RKO (cell line): ENCODE measurements around the gene CACNA1C.

Experiments
- DNase-seq: peaks from one replicate; pipeline ENCODE4 v3.0.0-alpha.2; 2016; ENCODE audit warnings: low spot score

The CACNA1C gene

DNA sequence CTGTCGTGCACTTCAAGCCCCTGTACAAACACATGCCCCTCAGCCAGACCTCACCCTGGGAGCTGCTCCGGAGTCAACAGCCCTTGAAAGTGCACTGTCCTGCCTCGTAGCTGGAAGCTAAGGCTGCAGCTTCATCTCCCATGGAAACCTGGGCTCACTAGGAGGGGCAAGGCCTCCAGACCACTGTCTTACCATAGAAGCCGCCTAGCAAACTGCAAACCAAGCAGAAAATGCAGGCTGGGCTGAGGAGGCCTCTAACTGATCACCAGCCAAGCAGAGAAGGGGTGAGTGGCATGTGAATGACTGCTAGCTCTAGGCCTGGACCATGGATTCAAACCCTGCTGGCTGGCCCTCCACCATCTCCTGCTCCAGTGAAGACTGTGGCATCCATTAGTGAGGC is 340.2 kb downstream of the CACNA1C start:
- no peak for DNase-seq

DNA sequence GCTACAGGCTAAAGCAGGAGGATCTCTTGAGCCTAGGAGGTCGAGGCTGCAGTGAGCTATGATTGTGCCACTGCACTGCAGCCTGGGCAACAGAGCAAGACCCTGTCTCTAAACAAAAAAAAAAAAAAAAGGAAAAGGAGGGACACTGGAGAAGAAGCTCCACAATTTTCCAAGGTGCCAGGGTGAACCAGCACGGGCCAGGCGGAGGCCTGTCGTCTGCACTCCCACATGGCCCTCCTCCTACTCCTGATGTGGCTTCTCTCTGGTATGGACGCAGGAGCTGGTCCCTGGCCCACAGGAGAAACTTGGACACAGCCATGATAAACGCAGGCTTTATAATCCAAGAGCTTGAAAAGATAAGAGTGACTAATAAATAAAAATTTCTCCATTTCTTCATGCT is 341.2 kb downstream of the CACNA1C start:
- DNase-seq = no peak

DNA sequence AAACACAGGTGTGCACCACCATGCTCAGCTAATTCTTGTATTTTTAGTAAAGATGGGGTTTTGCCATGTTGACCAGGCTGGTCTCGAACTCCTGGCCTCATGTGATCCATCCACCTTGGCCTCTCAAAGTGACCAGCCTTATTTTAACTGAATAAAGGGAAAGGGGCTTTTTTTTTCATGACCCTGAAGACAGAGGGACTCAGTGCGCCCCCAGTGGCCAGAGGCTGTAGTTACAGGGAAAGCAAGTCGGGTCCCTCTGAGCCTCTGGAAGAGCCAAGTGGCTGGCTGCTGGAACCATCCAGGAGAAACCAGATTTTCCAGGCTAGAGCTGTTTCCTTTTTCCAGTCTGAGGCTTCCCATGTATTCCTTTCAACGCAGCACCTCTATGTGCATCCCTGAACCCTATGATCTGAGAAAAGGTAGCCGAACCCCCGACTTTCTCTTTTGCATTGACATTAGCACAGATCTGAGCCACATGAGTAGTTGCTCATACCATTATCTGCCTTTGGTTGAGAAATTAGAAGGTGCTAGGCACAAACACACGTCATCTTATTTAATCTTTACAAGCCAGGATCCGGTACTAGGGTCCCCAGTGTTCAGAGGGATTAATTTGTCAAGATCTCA is 342.7 kb downstream of the CACNA1C start:
- peak; percentile 54 for DNase-seq

DNA sequence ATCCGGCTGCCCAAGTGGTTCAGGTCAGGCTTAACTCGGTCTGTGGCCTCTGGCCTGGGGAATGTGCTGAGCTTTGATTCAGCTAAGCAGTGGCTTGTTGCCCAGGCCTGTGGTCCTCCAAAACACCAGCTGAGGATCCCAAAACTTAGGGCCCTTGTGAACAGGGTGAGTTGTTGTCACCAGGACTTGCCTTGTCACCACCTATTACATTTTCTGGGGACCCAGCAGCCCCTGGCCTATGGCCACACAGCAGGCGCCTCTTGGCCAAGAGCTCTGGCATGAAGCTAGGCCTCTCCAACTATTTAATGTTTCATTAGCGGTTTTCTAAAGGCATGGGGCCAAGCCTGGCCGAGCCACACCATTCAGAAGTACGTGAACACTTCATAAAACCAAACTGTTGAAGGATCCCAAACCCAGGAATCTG is 343.7 kb downstream of the CACNA1C start:
- DNase-seq = no peak

DNA sequence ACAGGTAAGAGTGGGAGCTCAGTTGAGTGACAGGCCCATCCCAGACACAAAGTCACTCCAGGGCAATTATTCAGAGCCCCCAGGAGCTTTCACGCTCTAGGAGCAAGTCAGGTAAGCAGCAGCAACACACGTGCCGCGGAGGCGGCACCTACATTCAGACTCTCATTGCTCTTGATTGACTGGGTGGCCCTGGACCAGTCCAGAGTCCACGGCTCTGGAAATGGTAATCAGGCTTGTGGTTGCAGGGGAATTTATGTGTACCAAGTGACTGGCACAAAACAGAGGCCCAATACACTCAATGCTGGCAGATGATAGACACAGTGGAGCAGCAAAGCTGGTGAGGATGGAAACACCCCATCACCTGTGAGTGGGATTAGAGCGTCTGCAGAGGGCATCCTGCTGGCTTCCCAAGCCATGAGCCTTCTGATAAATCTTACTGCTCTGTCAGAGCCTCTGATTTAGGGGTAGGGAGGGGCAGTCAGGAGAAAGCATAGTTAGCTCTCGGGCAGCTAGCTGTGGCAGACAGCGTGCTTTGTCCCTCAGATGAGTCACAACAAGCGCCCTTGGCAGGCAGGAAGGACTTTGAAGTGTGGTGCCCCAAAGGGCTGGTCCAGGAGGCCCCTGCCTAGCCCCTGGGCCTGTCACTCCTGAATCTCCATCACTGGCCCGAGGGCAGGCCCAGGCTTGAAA is 344.7 kb downstream of the CACNA1C start:
- peak; percentile 1 for DNase-seq

DNA sequence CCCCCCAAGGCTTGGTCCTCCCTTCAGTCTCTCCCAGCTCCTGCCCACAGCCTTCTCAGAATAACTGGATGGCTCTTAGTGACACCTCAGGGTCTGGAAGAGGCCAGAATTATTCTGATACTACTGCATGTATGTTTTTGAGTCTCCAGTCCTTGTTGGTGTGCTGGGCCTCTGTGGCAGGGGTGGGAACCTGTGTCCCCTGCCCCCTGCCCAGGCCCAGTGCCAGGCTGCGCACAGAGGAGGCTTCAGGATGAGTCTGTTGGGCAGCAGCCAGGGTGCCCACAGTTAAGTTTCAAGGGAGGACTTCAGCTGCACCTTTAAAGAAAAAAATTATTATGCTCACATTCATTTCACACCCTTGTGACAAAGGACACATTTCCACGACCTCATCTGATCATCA is 348.3 kb downstream of the CACNA1C start:
- no peak for DNase-seq

DNA sequence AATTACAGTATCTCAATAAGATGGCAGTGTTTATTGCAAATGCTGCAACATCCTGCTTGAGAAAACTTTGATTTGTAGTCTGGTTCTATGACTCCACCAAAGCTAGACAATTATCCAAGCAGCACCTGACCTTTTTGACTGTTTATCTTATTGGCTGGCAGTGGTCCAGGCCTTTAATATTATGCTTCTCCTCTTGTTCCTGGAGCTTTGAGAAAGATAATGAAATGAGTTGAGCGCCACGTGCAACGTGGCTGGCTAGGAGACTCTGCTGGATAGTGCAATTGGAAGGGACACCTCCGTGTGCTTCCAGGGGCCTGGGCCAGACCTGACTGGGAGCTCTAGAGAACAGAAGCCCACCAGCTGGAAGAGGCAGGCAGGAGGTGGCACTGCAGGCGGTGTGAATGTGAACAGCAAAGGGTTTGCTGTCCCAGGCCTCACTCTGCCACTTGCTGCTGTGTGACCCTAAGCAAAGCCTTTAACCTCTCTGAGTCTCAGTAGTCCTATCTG is 349.3 kb downstream of the CACNA1C start:
- no peak for DNase-seq

DNA sequence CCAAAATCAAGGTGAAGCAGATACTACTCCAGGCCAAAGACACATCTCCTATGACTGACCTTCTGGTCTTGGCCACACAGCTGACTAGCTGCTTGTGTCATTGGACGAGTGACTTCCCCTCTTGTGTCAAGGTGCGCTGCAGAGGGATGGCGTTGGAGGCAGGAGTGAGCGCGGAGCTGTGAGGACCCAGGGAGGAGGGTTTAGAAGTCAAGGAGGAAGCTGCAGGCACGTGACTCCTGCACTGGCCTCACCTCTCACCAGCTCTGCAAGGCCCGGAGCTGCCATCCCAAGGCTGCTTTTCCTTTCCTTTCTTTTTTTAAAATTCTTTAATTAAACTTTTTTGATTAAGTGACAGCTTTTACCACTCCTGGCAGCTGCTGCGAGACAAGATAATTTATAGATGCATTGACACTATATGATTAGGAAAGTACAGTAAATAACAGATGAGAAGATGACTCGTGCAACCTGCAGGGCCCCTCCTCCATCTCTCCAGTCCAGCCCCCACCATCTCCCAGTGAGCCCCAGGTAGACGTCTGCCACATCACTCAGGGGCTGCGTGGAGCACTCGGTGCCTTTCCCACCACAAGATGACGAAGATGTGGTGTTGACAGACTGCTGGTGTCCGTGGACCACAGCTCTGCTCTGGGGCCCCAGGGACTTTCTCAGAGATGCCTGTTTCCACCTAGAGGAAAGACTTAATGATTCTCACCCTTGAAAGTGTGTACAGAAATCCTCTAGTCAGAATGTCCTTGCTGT is 350.6 kb downstream of the CACNA1C start:
- no peak for DNase-seq

DNA sequence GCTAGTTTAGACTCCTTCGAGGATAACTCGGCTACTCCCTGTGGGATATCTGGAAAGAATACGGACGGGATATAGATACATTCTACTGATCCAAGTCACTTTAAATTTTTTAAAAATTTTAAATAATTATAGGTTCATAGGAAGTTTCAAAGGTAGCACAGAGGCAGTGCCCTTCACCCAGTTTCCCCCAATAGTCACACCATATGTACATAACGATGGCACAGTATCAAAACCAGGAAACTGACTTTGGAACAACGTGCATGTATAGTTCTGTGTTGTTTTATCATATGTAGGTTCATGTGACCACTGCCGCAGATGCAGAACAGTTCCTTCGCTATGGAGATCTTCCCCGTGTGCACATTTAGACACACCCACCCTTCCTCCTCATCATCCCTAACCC is 352.3 kb downstream of the CACNA1C start:
- DNase-seq = no peak

DNA sequence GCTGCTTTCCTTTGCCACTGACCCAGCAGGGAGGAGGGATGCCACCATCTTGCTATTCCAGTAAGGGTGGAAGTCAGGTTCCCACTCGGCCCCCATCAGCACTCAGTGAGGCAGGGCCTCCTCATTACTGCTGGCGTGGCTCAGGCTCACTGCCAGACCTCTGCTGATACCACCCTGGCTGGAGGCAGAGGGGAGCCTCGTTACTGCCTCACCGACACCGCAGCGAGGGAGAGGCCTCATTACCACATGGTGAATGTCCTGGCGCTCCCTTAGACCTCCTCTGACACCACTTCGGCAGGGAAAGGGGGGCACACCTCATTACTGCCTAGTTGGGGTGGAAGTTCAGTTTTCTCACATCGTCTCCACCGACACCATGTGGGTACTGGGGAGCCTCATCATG is 354.1 kb downstream of the CACNA1C start:
- DNase-seq = no peak

DNA sequence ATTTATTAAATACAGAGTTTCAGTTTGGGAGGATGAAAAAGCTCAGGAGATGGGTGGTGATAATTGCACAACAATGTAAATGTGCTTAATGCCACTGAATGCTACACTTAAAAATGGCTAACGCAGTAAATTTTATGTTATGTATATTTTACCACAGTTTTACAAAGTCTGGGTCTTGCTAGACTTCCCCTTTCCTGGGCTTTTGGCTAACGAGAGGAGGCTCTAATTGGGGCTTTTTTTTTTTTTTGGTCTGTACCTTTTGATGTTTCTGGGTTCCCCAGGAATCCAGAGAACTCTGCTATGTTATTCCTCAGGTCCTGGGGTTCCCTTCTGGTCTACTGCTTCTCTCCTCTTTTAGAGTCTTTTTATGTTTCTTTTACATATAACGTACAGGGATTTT is 355.5 kb downstream of the CACNA1C start:
- DNase-seq = no peak

DNA sequence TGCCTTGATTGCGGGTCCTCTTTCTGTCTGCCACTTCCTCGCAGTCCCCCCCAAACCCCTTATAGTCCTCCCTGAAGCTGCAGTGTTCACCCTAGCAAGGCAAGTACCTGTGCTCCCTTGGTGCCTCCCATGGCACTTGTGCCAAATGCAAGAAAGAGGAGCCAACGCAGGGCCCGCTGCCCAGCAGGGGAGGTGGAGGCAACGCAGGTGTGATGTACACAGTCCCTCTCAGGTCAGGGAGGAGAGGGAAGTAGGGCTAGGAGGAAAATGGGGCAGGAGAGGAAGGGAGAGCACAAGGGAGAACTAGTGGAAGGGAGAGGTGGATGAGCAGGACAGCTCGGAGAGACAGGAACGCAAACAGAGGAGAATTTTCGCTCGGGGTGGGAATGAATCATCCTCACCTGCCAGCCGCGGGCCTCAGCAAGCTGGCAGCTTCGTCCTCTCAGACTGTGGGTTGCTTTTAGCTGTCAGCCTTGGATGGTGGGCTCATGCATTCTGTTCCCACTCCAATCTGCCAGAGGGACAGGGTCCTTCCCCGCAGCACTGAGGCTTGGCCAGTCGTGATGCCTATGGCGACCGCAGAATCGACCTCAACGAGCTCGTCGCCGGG is 357.0 kb downstream of the CACNA1C start:
- DNase-seq = no peak

DNA sequence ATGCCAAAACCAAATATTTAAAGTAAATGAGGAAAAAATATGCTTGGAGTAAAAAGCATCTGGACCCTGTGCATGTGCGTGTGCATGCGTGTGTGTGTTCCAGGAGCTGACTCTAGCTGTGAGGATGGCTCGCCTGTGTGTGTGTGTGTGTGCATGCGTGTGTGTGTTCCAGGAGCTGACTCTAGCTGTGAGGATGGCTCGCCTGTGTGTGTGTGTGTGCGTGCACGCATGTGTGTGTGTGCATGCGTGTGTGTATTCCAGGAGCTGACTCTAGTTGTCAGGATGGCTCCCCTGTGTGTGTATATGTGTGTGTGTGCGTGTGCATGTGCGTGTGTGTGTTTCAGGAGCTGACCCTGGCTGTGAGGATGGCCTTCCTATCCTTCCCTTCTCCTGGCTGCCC is 357.7 kb downstream of the CACNA1C start:
- DNase-seq = no peak

DNA sequence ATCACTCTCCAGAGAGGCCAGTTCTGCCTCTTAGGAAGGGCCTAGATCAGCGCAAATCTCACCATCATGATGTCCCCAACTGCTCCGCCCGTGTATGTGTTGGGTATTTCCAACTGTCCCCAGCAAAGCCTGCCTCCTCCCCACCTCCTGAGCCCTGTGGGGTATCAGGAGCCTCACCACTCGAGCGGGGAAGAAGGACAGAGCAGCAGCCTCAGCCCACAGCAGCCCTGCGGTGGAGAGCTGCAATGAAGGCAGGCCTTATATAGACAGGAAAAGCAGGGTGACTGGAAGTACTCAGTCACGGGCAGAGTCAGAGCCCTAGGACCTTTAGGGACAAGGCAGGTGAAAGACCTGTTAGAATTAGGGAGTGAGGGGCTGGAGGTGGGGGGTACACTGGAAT is 358.2 kb downstream of the CACNA1C start:
- no peak for DNase-seq

DNA sequence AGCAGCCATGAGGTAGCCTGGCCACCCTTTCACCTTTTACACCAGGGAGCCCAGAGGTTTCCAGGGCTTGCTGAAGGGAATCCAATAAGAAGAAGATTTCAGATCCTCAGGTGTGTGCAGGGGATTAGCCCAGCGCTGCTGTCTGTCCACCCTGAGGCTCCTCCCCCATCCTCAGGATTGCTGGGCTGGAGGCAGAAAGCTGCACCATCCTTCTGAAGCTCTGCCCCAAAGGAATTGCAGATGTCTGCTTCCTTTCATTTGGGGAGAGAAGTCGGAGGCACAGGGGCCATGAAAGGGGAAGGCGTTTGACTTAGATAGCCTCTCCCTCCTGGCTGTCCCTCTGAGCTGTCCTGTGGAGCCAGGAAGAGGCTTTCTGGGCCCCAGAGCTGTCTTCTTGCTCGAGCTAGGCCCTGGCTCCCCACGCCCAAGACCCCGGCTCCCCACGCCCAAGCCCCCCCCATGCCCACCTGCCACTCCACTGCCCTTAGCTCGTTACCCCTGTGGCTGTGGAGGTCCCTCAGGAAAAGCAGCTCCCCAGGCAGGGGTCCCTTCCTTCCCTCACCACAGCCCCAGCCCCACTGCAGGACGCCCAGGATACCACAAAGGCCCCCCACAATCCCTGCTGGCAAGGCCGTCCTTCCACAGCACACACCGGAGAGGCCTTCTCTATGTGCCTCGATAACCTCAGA is 359.0 kb downstream of the CACNA1C start:
- DNase-seq = no peak

DNA sequence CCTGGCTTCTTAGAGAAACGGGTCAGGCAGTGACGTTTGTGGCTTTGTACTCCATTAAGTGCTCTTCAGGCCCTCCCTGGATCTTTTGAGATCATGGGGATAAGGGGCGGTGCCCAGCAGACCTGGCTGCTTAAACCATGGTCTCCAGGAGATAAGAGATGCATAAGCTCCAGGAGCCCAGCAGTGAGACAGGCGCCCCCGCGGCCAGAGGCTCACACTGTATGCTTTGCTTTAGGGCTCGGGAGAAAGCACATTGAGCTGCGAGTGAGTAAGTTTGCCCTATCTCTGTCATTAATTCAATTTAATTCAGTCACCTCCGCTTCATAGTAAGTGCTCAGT is 359.5 kb downstream of the CACNA1C start:
- DNase-seq = no peak

DNA sequence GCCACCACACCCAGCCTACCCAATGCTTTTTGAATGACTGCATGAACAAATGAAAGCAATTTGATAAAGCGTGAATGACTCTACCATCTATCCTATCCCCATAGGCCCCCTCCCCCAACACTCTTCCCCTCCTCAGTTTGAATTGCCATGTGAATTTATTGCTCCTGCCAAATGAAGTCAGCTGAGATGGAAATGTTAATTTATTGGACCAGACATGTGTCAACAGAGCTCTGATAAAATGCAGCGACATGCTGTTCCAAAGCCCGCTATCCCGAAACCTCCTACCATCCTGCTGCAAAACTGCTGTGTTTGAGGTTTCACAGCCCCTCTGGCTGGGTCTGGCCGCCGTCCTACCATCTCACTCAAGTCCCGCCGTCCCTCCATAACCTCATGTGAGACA is 360.5 kb downstream of the CACNA1C start:
- DNase-seq = no peak

DNA sequence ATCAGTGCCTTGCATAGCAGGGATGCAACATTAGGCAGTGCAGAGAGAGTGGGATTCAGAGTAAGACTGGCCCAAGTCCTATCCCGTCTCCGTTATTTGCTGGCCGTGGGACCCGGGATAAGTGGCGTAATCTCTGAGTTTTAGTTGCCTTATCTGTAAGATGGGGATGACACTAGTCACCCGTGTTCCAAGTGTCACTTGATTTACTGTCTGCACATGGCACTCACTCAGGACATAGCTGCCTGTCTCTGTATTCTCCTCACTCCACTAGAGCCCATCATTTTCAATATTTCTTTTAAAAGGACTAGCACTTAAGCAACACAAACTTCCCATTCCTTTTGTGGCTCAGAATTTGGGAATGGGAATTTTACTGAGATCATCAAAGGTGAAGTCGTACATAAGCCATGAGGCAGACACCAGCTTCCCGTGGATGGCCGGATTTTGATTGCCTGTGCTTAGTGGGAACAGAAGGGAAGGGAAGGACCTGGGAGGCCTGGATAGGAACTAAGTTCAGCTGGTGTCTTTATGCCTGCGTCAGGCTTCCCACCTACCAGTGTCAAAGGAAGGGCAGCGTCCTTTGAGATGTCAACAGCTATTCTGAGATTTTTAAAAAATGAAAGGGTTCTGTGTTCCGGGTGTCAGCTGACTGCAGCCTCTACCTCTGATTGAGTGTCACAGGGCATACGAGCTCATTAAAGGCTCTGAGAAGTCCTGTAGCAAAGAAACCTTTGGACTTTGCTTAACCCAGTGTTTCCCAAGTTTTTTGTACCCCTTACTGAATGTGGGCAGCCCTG is 361.4 kb downstream of the CACNA1C start:
- no peak for DNase-seq

DNA sequence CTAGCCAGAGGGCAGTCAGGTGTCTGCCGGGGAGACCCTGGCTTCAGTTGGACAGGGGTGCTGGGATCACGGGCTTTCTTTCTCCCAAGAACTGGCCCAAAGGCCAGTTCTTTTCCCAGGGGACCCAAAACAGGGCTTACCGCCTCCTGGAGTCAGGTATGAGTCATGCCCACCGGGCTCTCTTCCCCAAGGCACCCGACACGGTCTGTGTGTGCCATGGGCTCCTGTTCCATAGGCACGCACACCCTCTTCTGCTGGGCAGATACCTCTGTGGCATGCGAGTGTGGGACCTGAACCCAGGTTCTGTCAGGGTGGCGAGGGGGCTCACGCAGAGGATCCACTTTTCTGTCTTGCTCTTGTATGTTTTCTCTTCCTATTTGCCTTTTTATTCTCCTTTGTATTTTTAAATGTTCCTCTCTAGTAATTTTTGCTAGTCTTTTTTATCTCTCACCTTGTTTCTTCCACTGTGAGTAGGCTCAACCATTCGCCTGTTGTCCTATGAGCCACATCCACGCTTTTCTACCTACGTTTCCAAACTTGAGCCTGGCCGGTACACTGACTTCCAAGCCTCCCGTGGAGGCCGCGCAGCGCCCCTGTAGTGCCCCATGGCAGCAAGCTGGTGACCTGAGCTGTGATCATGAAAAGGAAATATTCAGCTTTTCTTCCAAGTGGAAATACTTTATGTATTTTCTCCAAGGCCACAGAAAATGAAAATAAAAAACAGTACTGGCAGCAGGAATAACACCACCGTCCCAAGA is 362.2 kb downstream of the CACNA1C start:
- DNase-seq = no peak

DNA sequence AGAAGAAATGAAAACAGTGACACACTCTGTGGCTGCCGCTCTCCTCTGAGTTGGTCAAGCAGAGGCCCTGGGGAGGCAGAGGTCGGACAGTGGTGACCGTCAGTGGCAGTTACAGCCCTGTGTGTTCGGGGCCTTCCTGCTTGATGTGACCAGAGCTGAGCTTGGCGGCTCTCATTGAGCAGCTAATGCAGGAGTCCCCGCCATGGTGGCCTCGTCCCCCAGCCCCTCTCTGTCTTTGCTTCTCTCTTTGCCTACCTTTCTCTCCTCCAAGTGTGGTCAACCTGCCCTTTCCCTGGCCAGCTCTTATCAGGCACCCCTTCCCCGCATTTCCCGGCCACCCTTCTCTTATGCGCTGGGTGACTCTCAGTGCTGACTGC is 362.8 kb downstream of the CACNA1C start:
- DNase-seq = no peak

DNA sequence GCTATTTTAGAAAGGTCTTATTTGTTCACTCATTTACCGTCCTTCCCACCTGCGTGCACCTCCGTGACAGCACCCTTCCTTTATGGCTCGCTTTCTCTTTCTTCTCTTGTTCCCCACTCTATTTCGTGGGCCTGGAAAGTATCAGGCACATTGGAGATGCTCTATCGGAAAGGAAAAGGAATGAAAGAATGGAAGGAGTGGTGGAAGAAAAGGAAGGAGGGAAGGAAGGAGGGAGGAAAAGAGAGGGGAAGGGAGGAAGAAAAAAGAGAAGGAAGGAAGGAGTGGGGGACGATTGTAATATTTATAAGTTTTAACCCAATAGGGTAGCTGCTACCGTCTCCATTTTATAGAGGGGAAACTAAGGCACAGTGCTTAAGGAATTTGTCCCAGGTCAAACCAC is 363.4 kb downstream of the CACNA1C start:
- DNase-seq = no peak
